MCF 10A (cell line): ENCODE data around the gene SMTNL2. TPM values are rescaled to one million over a fixed set of nuclear protein-coding genes. Genes with fewer than 3 reads are reported as not detected.

Experiments
- BruUV-seq: library from RNA; stranded (reverse); fragments of 400-500 nt; replicated peaks from 2 replicates; lab custom pipeline; 2021; lab: Mats Ljungman, UMichigan
- CTCF ChIA-PET: fragments of 300-600 bp; sonication (Branson Sonifier 250); formaldehyde crosslinking; extraction: SDS; loops from one replicate; lab custom pipeline; 2021; ENCODE audit warnings: antibody characterized with exemption, inconsistent platforms; lab: Yijun Ruan, JAX
- POLR2A ChIA-PET: fragments of 300-600, 350-650 bp; sonication (Branson Sonifier 250); formaldehyde crosslinking; extraction: SDS; loops from one replicate; lab custom pipeline; 2020; ENCODE audit warnings: antibody characterized with exemption, inconsistent platforms; lab: Yijun Ruan, JAX
- DNase-seq: peaks from one replicate; pipeline ENCODE4 v3.0.0-alpha.2; 2018; ENCODE audit not compliant: unreplicated experiment
- H3K27ac Mint-ChIP-seq: one replicate; pipeline ENCODE4 v1.8.0; 2022; ENCODE audit warnings: mild to moderate bottlenecking, low read depth, mixed read lengths; ENCODE audit not compliant: unreplicated experiment
- H3K27me3 Mint-ChIP-seq: one replicate; pipeline ENCODE4 v1.8.0; 2022; ENCODE audit warnings: mixed read lengths; ENCODE audit not compliant: insufficient read depth, unreplicated experiment
- H3K36me3 Mint-ChIP-seq: one replicate; pipeline ENCODE4 v1.8.0; 2022; ENCODE audit warnings: mild to moderate bottlenecking, moderate library complexity, mixed read lengths; ENCODE audit not compliant: insufficient read depth, unreplicated experiment
- H3K4me1 Mint-ChIP-seq: one replicate; pipeline ENCODE4 v1.8.0; 2022; ENCODE audit warnings: mixed read lengths; ENCODE audit not compliant: insufficient read depth, unreplicated experiment
- H3K4me3 Mint-ChIP-seq: one replicate; pipeline ENCODE4 v1.8.0; 2022; ENCODE audit warnings: mild to moderate bottlenecking, moderate library complexity, mixed read lengths; ENCODE audit not compliant: unreplicated experiment
- H3K9me3 Mint-ChIP-seq: one replicate; pipeline ENCODE4 v1.8.0; 2022; ENCODE audit warnings: mixed read lengths; ENCODE audit not compliant: unreplicated experiment
- intact Hi-C: fragments of 100-400 bp; cut with micrococcal nuclease; formaldehyde crosslinking; loops from 2 replicates; pipeline ENCODE4 v1.14.1; 2022
- total RNA-seq: library from RNA; stranded (reverse); gene quantifications from 2 replicates; pipeline ENCODE4 v1.2.3, GENCODE V29; 2022
- TF ChIP-seq, protein P1 (sequence below): fragments of 200-600 bp; IDR thresholded peaks from one replicate; pipeline ENCODE4 v1.8.0; 2022; ENCODE audit warnings: antibody characterized with exemption, mild to moderate bottlenecking; ENCODE audit not compliant: unreplicated experiment

SMTNL2 gene
- total RNA-seq, 1 experiment from 2014 or later, result not detected

DNA sequence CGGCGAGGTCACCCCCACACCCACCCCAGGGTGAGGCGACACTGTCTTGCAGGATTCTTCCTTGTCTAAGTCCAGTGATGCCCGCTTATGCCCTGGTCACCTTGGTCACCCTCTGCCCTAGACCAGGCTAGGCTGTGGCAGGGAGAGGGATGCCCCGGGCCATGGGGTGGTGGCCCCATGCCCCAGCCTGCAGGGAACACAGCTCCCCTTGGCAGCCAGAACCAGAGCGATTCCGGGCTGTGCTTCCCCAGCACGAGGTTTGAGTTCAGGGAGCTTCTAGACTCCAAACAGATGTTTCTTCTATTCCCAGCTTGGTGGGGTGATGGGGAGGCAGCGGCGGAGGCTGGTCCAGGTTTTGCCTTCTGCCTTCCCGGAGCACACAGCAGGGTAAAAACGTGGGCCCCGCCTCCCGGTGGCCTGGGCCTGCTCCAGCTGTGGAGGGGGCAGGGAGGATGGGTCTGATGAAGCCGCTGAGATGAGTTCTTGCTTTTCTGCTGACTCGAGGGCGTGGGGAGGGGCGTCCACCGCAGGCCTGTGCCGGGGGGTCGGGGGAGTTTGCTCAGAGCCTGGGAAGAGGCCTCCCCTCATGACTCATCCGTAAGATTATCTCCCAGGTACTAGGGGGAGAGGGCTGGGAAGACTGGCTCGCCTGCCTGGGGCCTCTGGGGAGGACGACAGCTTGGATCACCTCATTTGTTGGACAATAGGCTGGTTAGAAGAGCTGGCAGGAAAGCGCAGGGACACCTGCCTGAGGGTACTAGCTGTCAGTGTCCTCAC, 15.4 kb downstream of the SMTNL2 start:
- no TSS peak for BruUV-seq
- ChIA-PET POLR2A (interaction anchor here (1.0 kb wide), 1 partner anchor 32 kb away, joined by 3 read pairs; no protein-coding TSS in a partner anchor), CTCF (interaction anchor here (0.5 to 3.1 kb wide), 2 partner anchors 33 to 61 kb away, joined by 4 to 13 read pairs; no protein-coding TSS in a partner anchor)
- Mint-ChIP-seq H3K36me3 (no peaks in the 10 kb centered on the region), H3K4me1 (no peaks in the 10 kb centered on the region), H3K9me3 (no peaks in the 10 kb centered on the region), H3K27me3 (peaks cover 20% of the 10 kb centered on the region), H3K4me3 (no peak overlapping the region), H3K27ac (no peak overlapping the region)
- TF ChIP-seq, protein P1, sequence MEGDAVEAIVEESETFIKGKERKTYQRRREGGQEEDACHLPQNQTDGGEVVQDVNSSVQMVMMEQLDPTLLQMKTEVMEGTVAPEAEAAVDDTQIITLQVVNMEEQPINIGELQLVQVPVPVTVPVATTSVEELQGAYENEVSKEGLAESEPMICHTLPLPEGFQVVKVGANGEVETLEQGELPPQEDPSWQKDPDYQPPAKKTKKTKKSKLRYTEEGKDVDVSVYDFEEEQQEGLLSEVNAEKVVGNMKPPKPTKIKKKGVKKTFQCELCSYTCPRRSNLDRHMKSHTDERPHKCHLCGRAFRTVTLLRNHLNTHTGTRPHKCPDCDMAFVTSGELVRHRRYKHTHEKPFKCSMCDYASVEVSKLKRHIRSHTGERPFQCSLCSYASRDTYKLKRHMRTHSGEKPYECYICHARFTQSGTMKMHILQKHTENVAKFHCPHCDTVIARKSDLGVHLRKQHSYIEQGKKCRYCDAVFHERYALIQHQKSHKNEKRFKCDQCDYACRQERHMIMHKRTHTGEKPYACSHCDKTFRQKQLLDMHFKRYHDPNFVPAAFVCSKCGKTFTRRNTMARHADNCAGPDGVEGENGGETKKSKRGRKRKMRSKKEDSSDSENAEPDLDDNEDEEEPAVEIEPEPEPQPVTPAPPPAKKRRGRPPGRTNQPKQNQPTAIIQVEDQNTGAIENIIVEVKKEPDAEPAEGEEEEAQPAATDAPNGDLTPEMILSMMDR, result no peak
- no peak for DNase-seq
- intact Hi-C loops, result no loop called here

- Mint-ChIP-seq H3K27ac (no peak overlapping the region), H3K27me3 (peaks cover 20% of the 10 kb centered on the region), H3K9me3 (no peaks in the 10 kb centered on the region), H3K4me1 (no peaks in the 10 kb centered on the region), H3K36me3 (no peaks in the 10 kb centered on the region), H3K4me3 (no peak overlapping the region)
- ChIA-PET CTCF (interaction anchor here (0.6 to 3.1 kb wide), 2 partner anchors 22 to 34 kb away, joined by 3 to 13 read pairs; no protein-coding TSS in a partner anchor), POLR2A (no interaction called here)
- TF ChIP-seq, protein P1, result no peak
- intact Hi-C loops, result no loop called here
- BruUV-seq, result no TSS peak
- no peak for DNase-seq
These were observed 16.2 kb downstream of the SMTNL2 start for GRCh38 chr17:4600563-4600962.

GRCh38 chr17:4601326-4601725, 17.0 kb downstream of the SMTNL2 start:
- Mint-ChIP-seq H3K4me1 (no peaks in the 10 kb centered on the region), H3K9me3 (no peaks in the 10 kb centered on the region), H3K27me3 (peaks cover 20% of the 10 kb centered on the region), H3K36me3 (no peaks in the 10 kb centered on the region), H3K4me3 (no peak overlapping the region), H3K27ac (no peak overlapping the region)
- TF ChIP-seq, protein P1, result no peak
- ChIA-PET POLR2A (no interaction called here), CTCF (interaction anchor here (0.6 to 3.1 kb wide), 2 partner anchors 22 to 35 kb away, joined by 3 to 13 read pairs; no protein-coding TSS in a partner anchor)
- DNase-seq, result no peak
- no TSS peak for BruUV-seq
- intact Hi-C loops, result no loop called here

DNA sequence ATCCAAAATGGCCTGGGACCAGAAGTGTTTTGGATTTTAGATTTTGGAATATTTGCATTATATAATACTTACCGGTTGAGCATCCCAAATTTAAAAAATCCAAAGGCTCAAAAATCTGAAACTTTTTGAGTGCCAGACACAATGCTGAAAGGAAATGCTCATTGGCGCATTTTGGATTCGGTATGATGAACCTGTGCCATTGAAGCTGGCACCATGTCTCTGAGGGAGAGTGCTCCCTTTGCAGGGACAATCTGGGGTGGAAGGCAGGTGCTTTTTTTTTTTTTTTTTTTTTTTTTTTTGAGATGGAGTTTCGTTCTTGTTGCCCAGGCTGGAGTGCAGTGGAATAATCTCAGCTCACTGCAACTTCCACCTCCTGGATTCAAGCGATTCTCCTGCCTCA, 17.7 kb downstream of the SMTNL2 start:
- no TSS peak for BruUV-seq
- Mint-ChIP-seq H3K4me3 (no peak overlapping the region), H3K36me3 (no peaks in the 10 kb centered on the region), H3K27me3 (peaks cover 20% of the 10 kb centered on the region), H3K27ac (no peak overlapping the region), H3K4me1 (no peaks in the 10 kb centered on the region), H3K9me3 (no peaks in the 10 kb centered on the region)
- ChIA-PET POLR2A (no interaction called here), CTCF (interaction anchor here (1.0 kb wide), 1 partner anchor 25 kb away, joined by 4 read pairs; no protein-coding TSS in a partner anchor)
- DNase-seq, result no peak
- TF ChIP-seq, protein P1, result no peak
- intact Hi-C loops, result no loop called here
